ENCODE results near the gene PPARD.
"Not testable (repeated sequence)": the region's sequence is repeated elsewhere in the genome, so short reads cannot be mapped to it uniquely, and the experiment has no call there.

Gene PPARD

DNA sequence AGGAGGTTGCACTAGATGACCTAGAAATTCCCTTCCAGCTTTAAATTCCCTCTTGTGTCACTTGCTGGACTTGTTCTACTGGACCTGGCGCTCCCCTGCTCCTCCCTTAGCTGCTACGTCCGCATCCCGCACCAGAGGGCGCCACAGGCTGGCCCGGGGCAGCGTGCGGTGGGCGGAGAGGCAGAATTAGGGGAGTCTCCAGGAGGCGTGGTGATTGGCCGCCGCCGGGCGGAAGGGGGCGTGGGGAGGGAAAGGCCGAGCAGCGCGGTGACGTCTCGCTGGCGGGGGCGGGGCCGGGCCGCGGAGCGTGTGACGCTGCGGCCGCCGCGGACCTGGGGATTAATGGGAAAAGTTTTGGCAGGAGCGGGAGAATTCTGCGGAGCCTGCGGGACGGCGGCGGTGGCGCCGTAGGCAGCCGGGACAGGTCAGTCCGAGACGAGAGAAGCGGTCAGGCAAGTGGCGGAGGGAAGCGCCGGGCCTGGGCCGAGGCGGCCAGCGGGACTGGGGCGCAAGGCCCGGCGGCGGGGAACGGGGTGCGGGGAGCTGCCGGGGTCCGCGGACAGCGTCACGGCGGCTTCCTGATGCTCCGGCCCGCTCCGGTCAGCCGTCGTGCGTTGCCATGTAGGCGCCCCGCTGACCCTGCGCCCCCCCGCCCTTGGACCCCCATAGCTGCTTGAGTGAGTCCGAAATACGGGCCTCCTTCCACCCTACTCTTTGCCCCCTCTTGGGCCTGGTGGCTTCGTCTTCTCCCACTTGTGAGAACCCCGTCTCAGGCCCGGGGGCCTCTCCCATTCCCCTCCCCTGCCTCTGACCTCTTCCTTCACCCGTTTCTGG lies at the start of gene PPARD:
Gene PPARD, plus strand, starts transcription at position 301 of the 834 bp plus-strand sequence. CDS start 68,530 bp downstream, outside the sequence.
- peak; percentile 99 for DNase-seq

DNA sequence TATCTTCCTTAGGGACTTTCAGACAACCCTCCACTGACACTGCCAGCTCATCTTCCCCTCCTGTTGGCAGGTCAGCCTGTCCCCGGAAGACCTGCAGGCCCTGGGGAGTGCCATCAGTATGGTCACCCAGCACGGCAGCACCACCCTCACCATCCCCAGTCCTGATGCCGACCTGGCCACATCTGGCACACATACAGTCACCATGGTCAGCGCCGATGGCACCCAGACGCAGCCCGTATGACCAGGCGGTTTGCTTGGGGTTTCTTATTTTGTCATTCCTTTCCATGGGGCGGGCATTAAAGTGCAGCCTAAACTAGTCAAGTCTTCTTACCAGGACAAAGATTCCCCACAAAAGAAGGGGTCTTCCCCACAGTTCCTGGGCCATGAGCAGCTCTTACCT lies 48.7 kb upstream of the PPARD start:
- DNase-seq = no peak

DNA sequence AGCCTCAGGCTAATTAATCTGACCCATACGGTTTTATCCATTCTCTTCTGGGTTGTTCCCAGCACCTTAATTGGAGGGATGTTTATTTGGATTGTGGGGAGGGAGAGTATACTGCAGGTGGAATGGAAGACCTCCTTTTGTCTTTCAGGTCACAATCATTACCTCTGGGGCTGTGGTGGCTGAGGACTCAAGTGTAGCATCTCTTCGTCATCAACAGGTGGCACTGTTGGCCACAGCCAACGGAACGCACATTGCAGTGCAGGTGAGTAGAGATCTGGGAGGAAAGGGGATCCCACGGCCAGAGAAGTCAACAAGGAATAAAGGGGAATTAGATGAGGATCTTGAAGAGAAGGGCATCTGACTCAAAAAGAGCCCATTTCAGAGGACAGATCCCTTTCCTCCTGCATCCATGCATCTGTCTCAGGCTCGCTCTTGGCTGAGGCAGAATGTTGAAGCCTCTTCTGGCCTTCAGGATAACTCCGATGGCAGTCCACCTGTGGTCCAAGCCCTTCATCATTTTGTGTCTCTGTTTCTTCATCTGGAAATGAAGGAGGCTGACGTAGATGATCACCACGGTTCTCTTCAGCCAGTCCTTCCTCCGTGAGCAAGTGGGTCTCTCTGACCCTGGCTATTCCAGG lies 47.9 kb upstream of the PPARD start:
- DNase-seq = peak; percentile 68

DNA sequence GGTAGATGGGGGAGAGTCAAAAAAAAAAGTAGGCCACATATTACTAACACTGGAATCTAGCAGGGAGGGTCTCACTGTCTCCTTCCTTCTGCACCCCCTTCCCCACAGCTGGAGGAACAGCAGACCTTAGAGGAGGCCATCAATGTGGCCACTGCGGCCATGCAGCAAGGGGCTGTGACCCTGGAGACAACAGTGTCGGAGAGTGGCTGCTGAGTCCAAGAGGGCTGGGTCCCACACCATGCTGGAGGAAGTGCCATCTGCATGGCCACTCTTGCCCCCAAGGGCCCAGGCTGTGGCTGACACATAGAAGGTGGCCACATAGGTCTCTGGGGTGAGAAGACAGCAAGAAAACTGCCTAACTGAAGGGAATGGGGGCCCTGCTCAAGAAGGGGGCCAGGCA lies 47.3 kb upstream of the PPARD start:
- DNase-seq = no peak

DNA sequence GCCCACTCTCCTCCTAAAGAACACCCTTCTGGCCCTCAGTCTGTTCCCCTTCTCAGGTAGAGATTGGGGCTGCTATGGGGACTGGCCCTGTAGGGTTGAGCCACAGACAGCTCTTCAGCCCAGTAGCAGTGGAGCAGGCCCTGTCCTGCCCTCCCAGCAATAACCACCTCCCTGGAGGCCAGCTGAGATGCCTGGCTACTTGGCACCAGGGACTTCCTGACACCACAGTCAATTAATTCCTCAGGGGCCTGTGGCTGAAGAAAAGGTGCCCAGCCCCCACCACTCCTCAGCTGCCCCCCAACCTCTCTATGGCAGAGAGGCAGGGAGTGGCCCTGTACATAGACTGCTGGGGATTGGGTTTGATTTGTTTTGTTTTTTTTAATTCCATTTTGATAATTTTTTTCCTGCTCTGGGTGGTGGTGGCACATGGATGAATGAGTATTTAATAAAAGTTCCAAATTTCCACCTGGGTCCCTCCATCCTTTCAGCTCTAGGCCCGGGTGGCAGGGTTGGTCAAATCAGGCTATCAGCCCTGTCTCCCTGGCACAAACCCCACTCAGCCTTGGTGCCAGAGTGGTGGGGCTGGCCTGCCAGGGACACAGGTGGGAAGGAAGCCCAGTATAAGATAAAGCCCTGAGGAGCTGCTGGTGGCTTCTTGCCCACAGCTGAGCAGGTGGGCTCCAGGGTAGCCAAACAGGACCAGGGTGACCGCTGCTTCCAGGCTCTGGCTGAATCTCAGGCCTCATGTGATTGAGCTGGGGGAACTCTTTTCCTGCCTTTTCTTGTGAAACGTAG lies 46.6 kb upstream of the PPARD start:
- no peak for DNase-seq

DNA sequence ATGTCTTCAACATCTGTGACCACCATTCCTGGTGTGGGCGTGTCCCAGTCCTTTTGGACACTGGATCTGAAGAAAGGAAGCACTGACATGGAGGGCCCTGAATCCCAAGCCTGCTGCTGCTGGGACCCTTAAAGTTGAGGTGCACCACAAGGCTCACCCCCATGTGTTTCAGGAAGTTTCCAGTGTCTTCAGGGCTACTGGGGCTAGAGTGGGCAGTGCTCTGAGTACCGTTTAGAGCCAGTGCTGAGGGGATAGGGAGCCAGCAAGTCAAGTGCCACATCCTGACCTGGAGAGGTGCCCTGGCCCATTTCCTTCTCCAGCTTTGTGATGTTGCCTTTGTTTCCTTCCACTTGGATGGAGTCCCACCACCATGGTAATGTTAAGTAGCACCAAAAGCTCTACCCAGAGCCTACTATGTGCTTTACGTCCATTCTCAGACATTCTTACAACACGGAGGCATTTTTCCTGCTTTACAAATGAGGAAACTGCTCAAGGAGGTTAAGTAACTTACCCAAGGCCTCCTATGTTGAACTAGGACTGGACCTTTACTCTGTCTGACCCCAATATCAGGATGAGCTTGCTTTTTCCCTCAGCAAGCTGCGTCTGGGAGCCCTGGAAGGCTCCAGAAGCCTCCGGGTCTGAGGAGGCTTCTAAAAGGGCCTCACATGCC lies 45.3 kb upstream of the PPARD start:
- DNase-seq = no peak

DNA sequence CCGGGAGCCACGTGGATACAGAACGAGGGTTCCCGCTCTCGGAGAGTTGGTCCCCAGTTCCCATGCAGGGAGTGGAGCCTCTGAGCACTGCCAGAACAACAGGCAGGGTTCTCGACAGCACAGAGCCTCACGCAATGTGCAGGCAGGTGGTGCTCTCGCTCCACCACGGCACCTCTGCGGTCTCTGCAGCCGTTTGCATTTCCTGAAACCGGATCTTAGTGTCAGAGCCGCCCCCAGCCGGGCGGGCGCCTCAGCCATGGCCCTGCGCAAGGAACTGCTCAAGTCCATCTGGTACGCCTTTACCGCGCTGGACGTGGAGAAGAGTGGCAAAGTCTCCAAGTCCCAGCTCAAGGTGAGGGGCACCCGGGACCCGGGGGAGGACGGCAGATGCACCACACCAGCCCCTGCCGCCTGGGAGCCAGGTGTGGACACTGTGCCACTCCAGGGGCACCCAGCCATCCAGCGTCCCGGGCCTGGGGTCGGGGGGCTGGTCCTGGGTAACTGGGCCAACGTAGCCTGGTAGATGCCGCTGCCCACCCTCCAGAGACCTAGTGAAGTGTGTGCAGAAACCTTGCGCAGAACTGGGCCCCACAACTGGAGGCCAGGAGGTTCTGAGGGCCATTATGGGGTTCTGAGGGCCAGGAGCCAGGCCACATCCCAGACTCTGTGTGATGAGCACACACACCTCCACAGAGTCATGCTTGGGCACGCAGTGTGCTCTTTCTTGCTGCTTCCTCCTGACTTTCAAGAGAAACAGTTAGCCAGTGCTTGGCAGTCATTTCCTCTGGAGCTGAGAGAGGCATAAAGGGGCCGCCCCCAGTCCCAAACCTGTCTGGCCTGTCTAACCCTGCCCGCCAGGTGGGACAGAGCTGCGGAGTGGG lies 44.5 kb upstream of the PPARD start, which contains the start of gene DEF6:
Gene DEF6, plus strand, starts transcription at position 218 of the 881 bp plus-strand sequence. Its CDS starts 39 bp downstream, at position 257.
- DNase-seq = peak; percentile 94

DNA sequence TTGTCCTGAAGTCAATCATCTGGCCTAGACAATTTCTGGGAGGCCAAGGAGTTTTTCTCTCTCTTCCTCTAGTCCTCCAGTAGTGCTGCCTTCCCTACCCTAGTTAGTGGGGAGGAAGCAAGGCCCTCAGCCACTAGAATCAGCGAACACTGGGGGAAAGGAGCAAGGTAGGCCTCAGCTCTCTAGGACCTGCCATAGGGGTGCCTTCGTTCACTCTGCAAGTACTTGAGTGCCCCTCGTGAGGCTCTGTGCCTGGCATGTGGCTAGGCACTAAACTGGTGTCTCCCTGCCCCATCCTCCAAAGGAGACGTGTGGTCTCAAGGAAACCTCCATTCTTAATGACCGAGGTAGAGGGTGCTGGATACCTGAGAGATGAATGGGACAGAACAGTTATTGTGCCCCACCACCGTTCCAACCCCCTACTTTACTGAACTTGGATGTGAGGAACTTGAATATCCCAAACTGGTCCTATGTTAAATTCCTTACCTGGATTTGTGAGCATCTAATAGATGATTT lies 43.7 kb upstream of the PPARD start:
- DNase-seq = peak; percentile 34

DNA sequence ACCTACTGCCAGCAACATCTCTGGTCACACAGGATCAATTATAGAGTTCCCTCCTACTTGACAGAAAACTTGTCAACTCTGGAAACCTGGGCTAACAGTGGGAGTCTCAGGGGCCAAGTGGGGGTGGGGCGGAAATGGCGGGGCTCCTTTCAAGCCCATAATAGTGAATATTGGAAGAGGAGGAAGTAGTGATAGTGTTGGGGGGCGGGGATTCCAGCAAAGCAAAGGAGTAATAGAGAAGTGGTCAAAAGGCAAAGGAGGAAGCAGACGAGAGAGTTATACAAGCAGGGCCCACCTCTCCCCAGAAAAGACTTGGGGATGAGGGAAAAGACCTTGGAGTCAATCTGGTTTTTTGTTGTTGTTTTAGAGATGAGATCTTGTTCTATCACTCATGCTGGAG lies 42.7 kb upstream of the PPARD start:
- peak; percentile 52 for DNase-seq

DNA sequence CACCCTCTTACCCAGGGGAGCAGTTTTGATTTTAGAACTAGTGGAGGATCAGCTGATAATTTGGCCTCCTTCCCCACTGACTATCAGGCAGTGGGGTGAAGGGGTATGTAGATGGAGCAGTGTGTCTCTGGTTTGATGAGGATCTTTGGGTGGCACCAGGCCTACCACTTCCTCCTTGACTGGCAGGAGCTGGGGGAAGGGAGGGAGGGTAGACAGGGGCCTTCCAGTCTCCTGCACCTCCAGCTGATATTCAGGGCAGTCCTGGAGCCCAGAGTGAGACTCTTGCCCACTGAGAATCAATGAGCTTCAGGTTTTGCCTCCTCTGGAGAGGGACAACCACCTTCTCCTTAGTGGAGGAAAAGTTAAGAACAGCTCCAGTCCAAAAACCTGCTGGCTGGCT lies 41.5 kb upstream of the PPARD start:
- DNase-seq = peak; percentile 64

DNA sequence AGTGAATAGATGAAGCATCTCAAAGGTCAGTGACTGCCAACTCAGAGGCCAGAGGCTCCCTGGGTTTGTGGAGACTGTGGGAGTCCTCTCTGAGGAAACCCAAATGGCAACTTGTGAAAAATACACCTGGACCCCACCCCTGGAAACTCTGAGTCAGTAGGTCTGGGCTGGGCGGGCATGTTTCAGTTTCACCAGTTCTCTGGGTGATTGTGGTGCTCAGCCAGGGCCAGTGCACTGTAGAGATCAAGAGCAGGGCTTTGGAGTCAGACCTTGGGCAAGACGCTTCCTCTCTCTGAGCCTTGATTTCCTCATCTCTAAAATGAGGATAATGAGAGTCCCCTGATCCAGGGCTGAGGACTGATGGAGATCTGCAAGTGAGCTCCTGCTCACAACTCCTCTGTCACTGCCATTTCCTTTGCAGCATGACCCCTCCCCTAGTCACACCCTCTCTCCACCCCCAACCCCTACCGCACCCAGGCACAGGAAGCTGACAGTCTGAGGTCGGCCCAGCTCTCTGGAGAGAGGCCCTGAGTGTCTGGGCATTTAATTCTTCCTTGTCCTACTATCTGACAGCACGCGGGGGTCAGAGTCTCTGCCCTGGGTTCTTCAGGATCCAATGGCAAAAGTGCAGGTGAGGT lies 39.6 kb upstream of the PPARD start:
- DNase-seq = peak; percentile 93

DNA sequence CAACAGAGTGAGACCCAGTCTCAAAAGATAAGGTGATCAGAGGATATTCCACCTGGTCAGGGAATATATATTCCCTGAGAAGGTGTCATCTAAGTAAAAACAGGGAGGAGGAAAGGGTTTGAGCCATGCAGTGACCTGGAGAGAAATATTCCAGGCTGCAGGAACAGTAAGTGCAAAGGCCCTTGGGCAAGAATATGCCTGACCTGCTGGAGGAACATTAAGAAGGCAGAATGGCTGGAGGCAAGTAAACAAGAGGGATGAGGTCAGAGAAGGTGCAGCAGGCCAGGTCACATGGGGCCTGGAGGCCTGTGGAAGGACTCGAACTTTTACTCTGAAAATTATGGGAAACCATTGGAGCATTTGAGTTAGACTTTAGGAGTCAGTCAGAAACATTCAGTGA lies 38.1 kb upstream of the PPARD start:
- DNase-seq = no peak

GRCh38 chr6:35305117-35305516 lies 37.2 kb upstream of the PPARD start:
- peak; percentile 50 for DNase-seq

DNA sequence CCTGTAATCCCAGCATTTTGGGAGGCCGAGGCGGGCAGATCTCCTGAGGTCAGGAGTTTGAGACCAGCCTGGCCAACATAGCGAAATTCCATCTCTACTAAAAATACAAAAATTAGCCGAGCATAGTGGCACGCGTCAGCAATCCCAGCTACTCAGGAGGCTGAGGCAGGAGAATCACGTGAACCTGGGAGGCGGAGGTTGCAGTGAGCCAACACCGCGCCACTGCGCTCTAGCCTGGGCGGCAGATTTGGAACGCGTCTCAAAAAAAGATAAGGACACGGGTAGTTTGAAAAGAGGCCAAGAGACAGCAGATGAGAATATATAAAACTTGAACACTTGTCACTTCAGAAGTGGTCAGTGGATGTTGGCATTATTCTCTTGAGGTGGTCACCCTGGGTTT lies 35.2 kb upstream of the PPARD start:
- DNase-seq = not testable (repeated sequence)

DNA sequence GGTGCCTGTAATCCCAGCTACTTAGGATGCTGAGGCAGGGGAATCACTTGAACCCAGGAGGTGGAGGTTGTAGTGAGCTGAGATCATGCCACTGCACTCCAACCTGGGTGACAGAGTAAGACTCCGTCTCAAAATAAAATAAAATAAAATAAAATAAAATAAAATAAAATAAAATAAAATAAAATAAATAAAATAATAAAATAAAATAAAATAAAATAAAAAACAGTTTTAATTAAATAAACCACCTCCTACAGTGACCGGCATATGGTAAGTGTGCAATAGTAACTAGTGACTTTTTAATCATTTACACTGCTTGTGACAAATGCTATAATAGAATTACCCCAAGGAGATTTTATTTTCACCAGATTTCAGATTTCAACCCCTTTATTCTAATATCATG lies 33.8 kb upstream of the PPARD start:
- DNase-seq = not testable (repeated sequence)

DNA sequence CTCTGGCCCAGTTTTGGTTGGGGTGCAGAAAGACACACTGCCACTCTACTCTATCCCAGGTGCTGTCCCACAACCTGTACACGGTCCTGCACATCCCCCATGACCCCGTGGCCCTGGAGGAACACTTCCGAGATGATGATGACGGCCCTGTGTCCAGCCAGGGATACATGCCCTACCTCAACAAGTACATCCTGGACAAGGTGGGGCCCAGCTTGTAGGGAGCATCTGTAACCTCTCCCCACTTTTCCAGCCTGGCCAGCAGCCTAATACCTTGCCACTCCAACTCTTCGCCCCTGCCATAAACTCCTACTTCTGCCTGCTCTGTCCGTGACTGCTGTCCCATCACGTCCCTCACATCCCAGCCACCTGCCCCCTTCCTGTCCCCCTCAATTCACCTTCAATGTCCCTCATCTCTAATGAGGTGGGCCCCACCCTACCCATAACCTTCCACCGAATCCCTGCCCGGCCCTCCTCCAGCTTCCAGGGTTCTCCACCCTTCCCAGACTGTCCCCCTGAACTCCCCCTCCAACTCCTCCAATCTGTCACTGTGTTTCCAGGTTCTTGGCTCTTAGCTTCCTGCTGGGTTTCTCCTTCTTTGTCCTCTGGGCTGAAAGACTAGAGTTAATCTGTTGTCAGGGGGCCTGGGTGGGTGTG lies 32.6 kb upstream of the PPARD start:
- no peak for DNase-seq

- DNase-seq = peak; percentile 36
Measured at GRCh38 chr6:35310265-35310831, 32.0 kb upstream of the PPARD start.

- DNase-seq = peak; percentile 69
Measured at GRCh38 chr6:35311390-35312075, 30.8 kb upstream of the PPARD start.

GRCh38 chr6:35312076-35312800 lies 30.1 kb upstream of the PPARD start:
- no peak for DNase-seq
